ENCODE results near the gene NEDD4L. TPM values are rescaled to one million over a fixed set of nuclear protein-coding genes. Genes with fewer than 3 reads are reported as not detected.

NEDD4L gene
- total and polyA plus RNA-seq, 4 donors, result 10.2 to 20.3 (median 13.2) TPM

- no peak overlapping the region for H3K27ac ChIP-seq (ENCODE audit: low read depth in 1 of 2, low read length in 2 of 2)
- TF ChIP-seq REST (IDR thresholded peaks at IDR 0.05), result no peak
- TF ChIP-seq SP1 (IDR thresholded peaks at IDR 0.05), result no peak
- peak in 1 of 2 donors; percentile 44 for TF ChIP-seq RXRA (IDR thresholded peaks at IDR 0.05)
- no peak for TF ChIP-seq ATF3 (IDR thresholded peaks at IDR 0.05)
- TF ChIP-seq JUND (IDR thresholded peaks at IDR 0.05), result no peak
- TF ChIP-seq YY1 (IDR thresholded peaks at IDR 0.05), result peak; percentile 57
- no peak for TF ChIP-seq EGR1 (IDR thresholded peaks at IDR 0.05; ENCODE audit: low read depth in 2 of 2)
- no peak for TF ChIP-seq FOXA1 (IDR thresholded peaks at IDR 0.05)
- no peak for TF ChIP-seq HNF4G (IDR thresholded peaks at IDR 0.05)
- TF ChIP-seq NR2F2 (IDR thresholded peaks at IDR 0.05), result no peak
- TF ChIP-seq ZBTB33 (IDR thresholded peaks at IDR 0.05), result no peak
- TF ChIP-seq TAF1 (conservative IDR thresholded peaks at IDR 0.05), result no peak
- peak in 1 of 2 donors; percentile 26 for TF ChIP-seq HNF4A (conservative IDR thresholded peaks at IDR 0.05)
- no peak for TF ChIP-seq RAD21 (IDR thresholded peaks at IDR 0.05)
- no peak for TF ChIP-seq MAX (IDR thresholded peaks at IDR 0.05)
- TF ChIP-seq CTCF (IDR thresholded peaks at IDR 0.05; ENCODE audit: low read depth, low read length, missing input control), result no peak
- TF ChIP-seq FOXA2 (IDR thresholded peaks at IDR 0.05), result no peak
- TF ChIP-seq GABPA (IDR thresholded peaks at IDR 0.05 in 1 of 2, conservative IDR thresholded peaks at IDR 0.05 in 1 of 2), result no peak
- WGBS, result 37% methylated on average over 2 of the region's 2 CpGs
Observed at GRCh38 chr18:58095655-58096054, 51.6 kb downstream of the NEDD4L start.

More at GRCh38 chr18:58095655-58096054, 51.6 kb downstream of the NEDD4L start:
- Histone ChIP-seq H3K36me3 (ENCODE audit: control insufficient read depth in 4 of 4, insufficient read depth in 3 of 4, low read depth in 1 of 4, low read length in 3 of 4) (no peaks in the 10 kb centered on the region), H3K27me3 (ENCODE audit: control insufficient read depth in 4 of 4, insufficient read depth in 4 of 4, low read length in 3 of 4) (no peaks in the 10 kb centered on the region), H3K4me1 (ENCODE audit: control insufficient read depth in 4 of 4, insufficient read depth in 4 of 4, low read length in 3 of 4) (peaks cover 1 to 34% (median 25%) of the 10 kb centered on the region in 4 donors), H3K4me3 (ENCODE audit: low read depth in 1 of 3, low read length in 3 of 3) (no peak overlapping the region), H3K9me3 (ENCODE audit: control insufficient read depth in 4 of 4, low read length in 3 of 4) (no peaks in the 10 kb centered on the region), H3K9ac (ENCODE audit: low read depth in 1 of 2, low read length in 2 of 2) (no peak overlapping the region)
- no peak for DNase-seq (ENCODE audit: low spot score)

All from liver (tissue), 9 donors.